Measurements from ENCODE around the gene RERE.
"Not testable (repeated sequence)": the region's sequence is repeated elsewhere in the genome, so short reads cannot be mapped to it uniquely, and the experiment has no call there.

The RERE gene

GRCh38 chr1:8797216-8797615, 20.2 kb downstream of the RERE start:
- no peak for DNase-seq (ENCODE audit: low spot score)

GRCh38 chr1:8796812-8797211, 20.6 kb downstream of the RERE start:
- DNase-seq (ENCODE audit: low spot score), result no peak

DNA sequence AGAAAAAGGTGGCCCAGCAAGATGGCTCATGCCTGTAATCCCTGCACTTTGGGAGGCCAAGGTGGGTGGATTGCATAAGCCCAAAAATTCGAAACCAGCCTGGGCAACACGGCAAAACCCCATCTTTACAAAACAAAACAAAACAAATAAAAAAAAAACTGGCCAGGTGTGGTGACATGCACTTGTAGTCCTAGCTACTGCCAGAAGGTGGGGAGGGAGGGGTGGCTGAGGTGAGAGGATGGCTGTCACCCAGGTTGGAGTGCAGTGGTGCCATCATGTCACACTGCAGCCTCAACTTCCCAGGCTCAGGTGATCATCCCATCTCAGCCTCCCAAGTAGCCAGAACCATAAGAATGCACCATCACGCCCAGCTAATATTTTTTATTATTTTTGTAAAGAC, 22.8 kb downstream of the RERE start:
- DNase-seq (ENCODE audit: low spot score), result no peak

DNA sequence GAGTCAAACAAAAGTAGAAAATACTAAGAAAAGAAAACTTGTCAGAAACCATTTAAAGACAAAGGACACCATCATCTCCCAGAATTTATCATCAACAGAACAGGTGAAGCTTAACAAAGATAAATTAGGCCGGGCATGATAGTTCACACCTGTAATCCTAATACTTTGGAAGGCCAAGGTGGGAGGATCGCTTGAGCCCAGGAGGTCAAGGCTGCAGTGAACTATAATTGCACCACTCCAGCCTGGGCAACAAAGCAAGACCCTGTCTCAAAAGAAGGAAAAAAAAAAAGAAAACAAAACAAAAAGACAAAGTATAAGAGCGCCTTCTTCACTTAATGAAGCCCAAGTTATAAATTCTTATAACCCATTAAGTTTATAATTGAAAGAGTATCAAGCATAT, 25.6 kb downstream of the RERE start:
- no peak for DNase-seq (ENCODE audit: low spot score)

- no peak for DNase-seq (ENCODE audit: low spot score)
These were observed 26.5 kb downstream of the RERE start for GRCh38 chr1:8790987-8791386.

DNA sequence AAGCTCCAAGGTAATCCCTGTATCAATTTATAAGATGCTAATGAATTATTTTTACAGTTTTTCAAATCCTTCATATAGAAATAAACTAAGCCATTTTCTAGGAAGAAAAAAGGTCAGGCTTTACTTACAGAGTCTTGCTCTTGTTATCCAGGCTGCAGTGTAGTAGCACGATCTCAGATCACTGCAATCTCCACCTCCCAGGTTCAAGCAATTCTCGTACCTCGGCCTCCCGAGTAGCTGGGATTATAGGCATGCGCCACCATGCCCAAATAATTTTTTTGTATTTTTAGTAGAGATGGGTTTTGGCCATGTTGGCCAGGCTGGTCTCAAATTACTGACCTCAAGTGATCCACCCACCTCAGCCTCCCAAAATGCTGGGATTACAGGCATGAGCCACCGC, 27.0 kb downstream of the RERE start:
- DNase-seq (ENCODE audit: low spot score), result no peak

GRCh38 chr1:8789314-8790214, 27.9 kb downstream of the RERE start:
- DNase-seq (ENCODE audit: low spot score), result no peak

GRCh38 chr1:8787218-8787617, 30.2 kb downstream of the RERE start:
- no peak for DNase-seq (ENCODE audit: low spot score)

- DNase-seq (ENCODE audit: low spot score), result not testable (repeated sequence)
These were observed 31.2 kb downstream of the RERE start for GRCh38 chr1:8786204-8786603.

DNA sequence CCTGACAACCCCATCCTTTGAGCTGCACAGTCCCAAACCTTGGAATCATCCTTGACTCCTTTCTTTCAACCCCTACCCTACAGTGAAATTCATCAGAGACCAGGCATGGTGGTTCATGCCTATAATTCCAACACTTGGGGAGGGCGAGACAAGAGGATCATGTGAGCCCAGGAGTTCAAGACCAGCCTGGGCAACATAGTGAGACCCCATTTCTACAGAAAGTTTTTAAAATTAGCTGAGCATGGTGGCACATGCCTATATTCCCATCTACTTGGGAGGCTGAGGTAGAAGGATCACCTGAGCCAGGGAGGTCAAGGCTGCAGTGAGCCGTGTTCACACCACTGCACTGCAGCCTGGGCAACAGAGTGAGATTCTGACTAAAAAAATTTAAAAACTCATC, 34.5 kb downstream of the RERE start:
- DNase-seq (ENCODE audit: low spot score), result no peak

DNA sequence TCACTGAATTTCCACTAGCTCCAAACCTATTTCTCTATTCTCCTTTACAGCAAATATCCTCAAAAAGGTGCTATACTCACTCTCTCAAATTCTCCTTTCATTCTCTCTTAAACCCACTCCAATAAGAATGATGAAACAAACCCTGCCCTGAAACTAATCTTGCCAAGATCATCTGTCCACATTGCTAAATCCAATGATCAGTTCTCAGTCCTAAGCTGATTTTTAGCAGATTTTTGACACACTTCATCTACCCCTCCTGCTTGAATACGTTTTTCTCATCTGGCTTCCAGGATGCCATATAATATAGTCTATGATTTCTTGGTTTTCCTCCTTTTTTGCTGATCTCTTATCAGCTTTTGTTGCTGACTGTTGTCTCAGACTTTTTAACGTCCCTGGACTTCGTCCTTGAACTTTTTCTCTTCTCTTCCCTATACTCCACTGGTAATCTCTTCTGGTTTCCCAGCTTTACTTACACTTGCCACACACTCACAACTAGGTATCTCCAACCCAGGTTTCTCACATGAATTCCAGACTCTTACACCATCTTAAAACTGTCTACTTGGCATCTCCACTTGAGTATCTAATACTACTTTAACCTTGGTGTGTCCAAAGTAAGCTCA, 35.3 kb downstream of the RERE start:
- no peak for DNase-seq (ENCODE audit: low spot score)

GRCh38 chr1:8780405-8780804, 37.0 kb downstream of the RERE start:
- no peak for DNase-seq (ENCODE audit: low spot score)

- DNase-seq (ENCODE audit: low spot score), result no peak
These were observed 39.6 kb downstream of the RERE start for GRCh38 chr1:8777867-8778266.

GRCh38 chr1:8776104-8776503, 41.3 kb downstream of the RERE start:
- no peak for DNase-seq (ENCODE audit: low spot score)

DNA sequence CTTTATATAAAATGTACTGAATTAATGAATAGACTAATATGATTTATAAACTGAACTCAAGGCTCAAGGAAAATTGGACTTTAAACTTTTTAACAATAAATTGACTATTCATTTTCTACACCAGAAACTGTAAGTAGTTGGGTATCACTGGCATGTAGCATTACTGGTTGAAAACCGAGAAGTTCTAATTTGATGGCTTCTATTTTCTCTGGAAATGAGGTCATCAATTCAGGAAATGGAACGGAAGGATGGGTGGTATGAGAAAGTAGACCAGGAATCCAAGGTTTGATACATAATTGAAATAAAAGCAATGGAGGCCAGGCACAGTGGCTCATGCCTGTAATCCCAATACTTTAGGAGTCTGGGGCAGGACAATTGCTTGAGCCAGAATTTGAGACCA, 50.4 kb downstream of the RERE start:
- no peak for DNase-seq (ENCODE audit: low spot score)

GRCh38 chr1:8765198-8765597, 52.2 kb downstream of the RERE start:
- DNase-seq (ENCODE audit: low spot score), result no peak

DNA sequence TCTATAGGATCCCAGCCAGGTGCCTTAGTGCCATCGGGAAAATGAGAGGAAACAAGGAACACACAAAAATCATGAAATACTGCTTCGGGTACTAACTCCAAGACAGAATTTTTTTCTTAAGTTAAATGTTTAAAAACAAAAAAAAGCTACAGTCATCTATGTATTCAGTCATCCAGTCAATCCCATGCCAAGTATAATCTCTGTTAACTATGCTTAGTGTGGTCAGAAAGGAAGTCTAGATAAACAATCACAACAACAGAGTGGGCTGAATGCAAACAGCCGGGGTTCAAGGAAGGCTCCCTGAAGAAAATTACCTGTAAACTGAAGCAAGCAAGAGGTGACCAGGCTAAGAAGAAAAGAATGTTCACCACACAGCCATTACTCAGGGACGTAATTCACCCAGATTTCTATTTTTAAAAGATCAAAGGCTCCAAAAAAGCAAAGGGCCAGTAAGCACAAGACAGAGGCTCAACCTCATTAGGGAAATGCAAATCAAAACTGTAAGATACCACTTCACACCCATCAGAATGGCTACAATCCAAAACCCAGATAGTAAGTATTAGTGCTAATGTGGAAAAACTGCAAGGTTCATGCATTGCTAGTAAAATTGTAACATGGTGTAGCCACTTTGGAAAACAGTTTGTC, 53.0 kb downstream of the RERE start:
- no peak for DNase-seq (ENCODE audit: low spot score)

DNA sequence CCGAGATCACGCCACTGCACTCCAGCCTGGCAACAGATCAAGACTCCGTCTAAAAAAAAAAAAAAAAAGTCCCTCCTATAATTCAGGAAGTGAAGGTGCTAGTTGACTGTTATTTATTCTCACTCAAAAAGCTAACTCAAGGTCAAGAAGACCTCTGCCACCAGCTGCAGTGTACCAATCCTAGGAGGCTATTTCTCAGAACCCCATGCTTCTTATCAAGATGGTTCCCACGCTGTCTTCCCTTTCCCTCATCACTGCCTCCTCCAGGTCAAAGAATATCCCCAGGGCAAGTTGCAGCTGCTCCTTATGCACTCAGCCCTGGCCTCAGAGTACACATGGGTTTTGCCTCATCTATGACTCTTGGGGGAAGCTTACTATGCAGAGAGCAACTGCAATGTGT, 53.6 kb downstream of the RERE start:
- DNase-seq (ENCODE audit: low spot score), result peak; percentile 7

DNA sequence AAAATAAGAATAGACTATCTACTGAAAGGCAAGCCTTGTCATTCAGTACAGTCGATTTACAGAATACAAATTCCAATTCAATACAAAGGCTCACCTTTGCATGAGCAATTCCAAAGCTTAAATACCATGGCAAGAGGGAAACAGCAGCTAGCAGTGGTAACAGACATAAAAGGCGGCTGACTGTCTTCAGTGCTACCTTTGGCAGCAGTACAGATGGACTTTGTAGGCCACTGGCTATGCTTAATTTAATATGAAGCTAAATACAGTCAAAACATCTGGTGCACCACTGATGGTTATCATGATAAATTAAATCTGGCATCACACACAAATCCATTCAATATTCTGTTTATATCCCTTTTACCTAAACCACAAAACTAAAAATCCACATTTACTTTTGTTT, 62.4 kb downstream of the RERE start:
- no peak for DNase-seq (ENCODE audit: low spot score)

GRCh38 chr1:8754247-8754650, 63.2 kb downstream of the RERE start:
- no peak for DNase-seq (ENCODE audit: low spot score)

GRCh38 chr1:8753736-8754135, 63.7 kb downstream of the RERE start:
- DNase-seq (ENCODE audit: low spot score), result no peak

GRCh38 chr1:8752921-8753713, 64.3 kb downstream of the RERE start:
- DNase-seq (ENCODE audit: low spot score), result no peak

All from RKO (cell line).